Fibroblast of lung (primary cell): ENCODE data around the gene SSH2. TPM values are rescaled to one million over a fixed set of nuclear protein-coding genes. Genes with fewer than 3 reads are reported as not detected.

Experiments used
- DNase-seq, 2 donors: peaks; one replicate each; pipeline versions ENCODE4 v3.0.0 to v3.0.0-alpha.2; 2010; ENCODE audit warnings: low read depth in 2 of 2
- H2AFZ ChIP-seq: 2 replicates; pipeline ENCODE4 v1.5.1; 2012; ENCODE audit warnings: low read length, control low read depth, inconsistent platforms
- H3K27ac ChIP-seq: 2 replicates; pipeline ENCODE4 v1.5.1; 2011; ENCODE audit warnings: low read length, control low read depth; ENCODE audit not compliant: insufficient read depth
- H3K27me3 ChIP-seq: 2 replicates; pipeline ENCODE4 v1.5.1; 2011; ENCODE audit warnings: mild to moderate bottlenecking, low read length; ENCODE audit not compliant: control insufficient read depth, insufficient read depth
- H3K36me3 ChIP-seq: 2 replicates; pipeline ENCODE4 v1.5.1; 2011; ENCODE audit warnings: low read length; ENCODE audit not compliant: control insufficient read depth, insufficient read depth
- H3K4me1 ChIP-seq: 2 replicates; pipeline ENCODE4 v1.5.1; 2011; ENCODE audit warnings: low read length; ENCODE audit not compliant: control insufficient read depth, insufficient read depth; ENCODE audit errors: extremely low read depth
- H3K4me2 ChIP-seq: 2 replicates; pipeline ENCODE4 v1.5.1; 2011; ENCODE audit warnings: low read length, control low read depth; ENCODE audit not compliant: insufficient read depth; ENCODE audit errors: extremely low read depth
- H3K4me3 ChIP-seq, 4 experiments: fragments of 200-600 bp in 1 of 4; sonication (generic) in 1 of 4; replicated peaks in 1 of 4; 2 replicates each; pipeline ENCODE4 v1.5.1; 2011 to 2016; ENCODE audit warnings: low read length in 4 of 4, low read depth in 3 of 4, mild to moderate bottlenecking in 3 of 4, control low read depth in 2 of 4, inconsistent platforms in 1 of 4, mixed read lengths in 1 of 4; ENCODE audit not compliant: insufficient read depth in 1 of 4; ENCODE audit errors: control extremely low read depth in 1 of 4
- H3K79me2 ChIP-seq: 2 replicates; pipeline ENCODE4 v1.5.1; 2012; ENCODE audit warnings: mild to moderate bottlenecking, low read length, inconsistent platforms; ENCODE audit not compliant: control insufficient read depth, insufficient read depth
- H3K9ac ChIP-seq: 2 replicates; pipeline ENCODE4 v1.5.1; 2011; ENCODE audit warnings: mild to moderate bottlenecking, low read length, control low read depth; ENCODE audit not compliant: insufficient read depth
- H3K9me3 ChIP-seq: 2 replicates; pipeline ENCODE4 v1.5.1; 2012; ENCODE audit warnings: low read depth, low read length; ENCODE audit not compliant: control insufficient read depth, insufficient read depth
- H4K20me1 ChIP-seq: 2 replicates; pipeline ENCODE4 v1.5.1; 2011; ENCODE audit warnings: low read length; ENCODE audit not compliant: control insufficient read depth, insufficient read depth; ENCODE audit errors: extremely low read depth
- CTCF ChIP-seq, 2 donors: IDR thresholded peaks in 1 of 2; conservative IDR thresholded peaks in 1 of 2; 1 replicate in 1 of 2; 2 replicates in 1 of 2; pipeline ENCODE4 v1.5.1; 2011 to 2012; ENCODE audit warnings: low read length in 2 of 2, control low read depth in 1 of 2, inconsistent platforms in 1 of 2, low read depth in 1 of 2, mild to moderate bottlenecking in 1 of 2
- EZH2 ChIP-seq: IDR thresholded peaks from 2 replicates; pipeline ENCODE4 v1.5.1; 2012; ENCODE audit warnings: low read length, control low read depth, mild to moderate bottlenecking; ENCODE audit errors: missing control alignments
- polyA plus RNA-seq, 2 donors: library from polyadenylated mRNA; depleted of rRNA in 1 of 2; stranded (reverse) in 1 of 2; unstranded in 1 of 2; fragments of >200 nt; gene quantifications; 2 replicates each; pipeline ENCODE4 v1.2.1, GENCODE V29; 2011 to 2012; ENCODE audit warnings: missing spikeins in 1 of 2
- total RNA-seq: library from RNA; depleted of rRNA; stranded (reverse); fragments of >200 nt; gene quantifications from 2 replicates; pipeline ENCODE4 v1.2.1, GENCODE V29; 2014

Gene SSH2
- total and polyA plus RNA-seq, 2 donors (not counting 1 experiment from before 2014, with no cell fraction given) = 21.0 to 30.2 TPM

- Histone ChIP-seq H3K9me3 (no peaks in the 10 kb centered on the region), H3K4me2 (no peak overlapping the region), H2AFZ (no peak overlapping the region), H3K36me3 (no peaks in the 10 kb centered on the region), H3K4me1 (peaks cover 4% of the 10 kb centered on the region), H3K27ac (no peak overlapping the region), H3K4me3 (no peak overlapping the region), H3K27me3 (no peaks in the 10 kb centered on the region), H3K9ac (no peak overlapping the region), H4K20me1 (no peaks in the 10 kb centered on the region), H3K79me2 (no peaks in the 10 kb centered on the region)
- no peak for TF ChIP-seq EZH2
- TF ChIP-seq CTCF (conservative IDR thresholded peaks at IDR 0.05 in 1 of 2, IDR thresholded peaks at IDR 0.05 in 1 of 2; ENCODE audit: low read depth in 1 of 2, low read length in 2 of 2) = peak; percentile 77 to 82
- peak; percentile 44 to 77 for DNase-seq
These were observed 122.3 kb downstream of the SSH2 start for GRCh38 chr17:29807520-29808361.

- Histone ChIP-seq H4K20me1 (no peaks in the 10 kb centered on the region), H3K4me3 (no peak overlapping the region), H3K9me3 (no peaks in the 10 kb centered on the region), H3K27me3 (no peaks in the 10 kb centered on the region), H3K79me2 (no peaks in the 10 kb centered on the region), H3K27ac (no peak overlapping the region), H3K4me1 (no peaks in the 10 kb centered on the region), H3K36me3 (no peaks in the 10 kb centered on the region), H3K9ac (no peak overlapping the region), H3K4me2 (no peak overlapping the region), H2AFZ (no peak overlapping the region)
- DNase-seq = no peak
- no peak for TF ChIP-seq CTCF (conservative IDR thresholded peaks at IDR 0.05 in 1 of 2, IDR thresholded peaks at IDR 0.05 in 1 of 2; ENCODE audit: low read depth in 1 of 2, low read length in 2 of 2)
- no peak for TF ChIP-seq EZH2
These were observed 127.8 kb downstream of the SSH2 start for GRCh38 chr17:29802246-29802645.

GRCh38 chr17:29800457-29800856 is 129.6 kb downstream of the SSH2 start:
- no peaks in the 10 kb centered on the region for H3K79me2 ChIP-seq
- no peaks in the 10 kb centered on the region for H3K27me3 ChIP-seq
- no peak overlapping the region for H3K27ac ChIP-seq
- H3K4me1 ChIP-seq = no peaks in the 10 kb centered on the region
- no peak overlapping the region for H3K9ac ChIP-seq
- H4K20me1 ChIP-seq = no peaks in the 10 kb centered on the region
- H3K4me2 ChIP-seq = no peak overlapping the region
- H3K36me3 ChIP-seq = no peaks in the 10 kb centered on the region
- no peak overlapping the region for H3K4me3 ChIP-seq
- TF ChIP-seq CTCF (conservative IDR thresholded peaks at IDR 0.05 in 1 of 2, IDR thresholded peaks at IDR 0.05 in 1 of 2; ENCODE audit: low read depth in 1 of 2, low read length in 2 of 2) (no peak), EZH2 (no peak)
- H2AFZ ChIP-seq = no peak overlapping the region
- no peaks in the 10 kb centered on the region for H3K9me3 ChIP-seq
- DNase-seq = no peak
